HG03342 (cell line): ENCODE measurements around the gene CRYBB3.
"Not testable (repeated sequence)": the region's sequence is repeated elsewhere in the genome, so short reads cannot be mapped to it uniquely, and the experiment has no call there.

Experiments
- ATAC-seq: cut with Tn5 transposase; IDR thresholded peaks from one replicate; pipeline ENCODE4 v1.9.1; 2021; ENCODE audit warnings: mild to moderate bottlenecking, moderate library complexity; ENCODE audit not compliant: unreplicated experiment

Gene CRYBB3

GRCh38 chr22:25238058-25238457 lies 38.4 kb downstream of the CRYBB3 start:
- not testable (repeated sequence) for ATAC-seq

GRCh38 chr22:25255169-25255568 lies 55.5 kb downstream of the CRYBB3 start:
- not testable (repeated sequence) for ATAC-seq
